Ovary (tissue), 3 donors: ENCODE measurements around the gene USP31.

ENCODE experiments used
- EP300 ChIP-seq: sonication (generic); formaldehyde crosslinking; IDR thresholded peaks from one replicate; pipeline ENCODE4 v1.6.1; 2017; ENCODE audit warnings: antibody characterized with exemption
- POLR2A ChIP-seq: fragments of 450-650 bp; IDR thresholded peaks from one replicate; pipeline ENCODE4 v1.6.1; 2017; ENCODE audit warnings: antibody characterized with exemption, mild to moderate bottlenecking, moderate library complexity
- TF ChIP-seq, protein P1 (sequence below), 3 donors: fragments of 450-650 bp in 2 of 3; fragments of 200-600 bp in 1 of 3; IDR thresholded peaks; one replicate each; pipeline versions ENCODE4 v1.5.1 to v1.8.0; 2016 to 2022; ENCODE audit warnings: antibody characterized with exemption in 3 of 3, mild to moderate bottlenecking in 1 of 3
- donor health status: DM: no; HTN: no; CAD: no.

DNA sequence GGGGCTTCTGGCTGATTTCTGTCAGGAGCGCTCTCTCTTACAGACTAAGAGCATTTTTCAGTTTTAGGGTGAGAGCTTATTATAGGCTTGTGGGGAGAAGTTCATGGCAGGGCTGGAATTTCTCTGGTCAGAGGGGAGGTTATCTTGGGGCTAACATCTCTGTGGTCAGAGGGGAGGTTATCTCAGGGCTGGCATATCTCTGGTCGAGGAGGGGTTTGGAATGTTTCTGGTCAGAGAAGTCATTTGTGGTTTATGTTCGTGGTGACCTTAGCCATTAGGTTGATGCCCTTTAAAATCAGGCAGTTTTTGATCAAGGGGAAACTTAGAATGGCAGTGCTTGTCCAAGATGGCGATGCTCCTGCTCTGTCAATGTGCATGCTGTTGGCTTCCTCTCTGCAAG, 10.8 kb upstream of the USP31 start:
- TF ChIP-seq, protein P1, sequence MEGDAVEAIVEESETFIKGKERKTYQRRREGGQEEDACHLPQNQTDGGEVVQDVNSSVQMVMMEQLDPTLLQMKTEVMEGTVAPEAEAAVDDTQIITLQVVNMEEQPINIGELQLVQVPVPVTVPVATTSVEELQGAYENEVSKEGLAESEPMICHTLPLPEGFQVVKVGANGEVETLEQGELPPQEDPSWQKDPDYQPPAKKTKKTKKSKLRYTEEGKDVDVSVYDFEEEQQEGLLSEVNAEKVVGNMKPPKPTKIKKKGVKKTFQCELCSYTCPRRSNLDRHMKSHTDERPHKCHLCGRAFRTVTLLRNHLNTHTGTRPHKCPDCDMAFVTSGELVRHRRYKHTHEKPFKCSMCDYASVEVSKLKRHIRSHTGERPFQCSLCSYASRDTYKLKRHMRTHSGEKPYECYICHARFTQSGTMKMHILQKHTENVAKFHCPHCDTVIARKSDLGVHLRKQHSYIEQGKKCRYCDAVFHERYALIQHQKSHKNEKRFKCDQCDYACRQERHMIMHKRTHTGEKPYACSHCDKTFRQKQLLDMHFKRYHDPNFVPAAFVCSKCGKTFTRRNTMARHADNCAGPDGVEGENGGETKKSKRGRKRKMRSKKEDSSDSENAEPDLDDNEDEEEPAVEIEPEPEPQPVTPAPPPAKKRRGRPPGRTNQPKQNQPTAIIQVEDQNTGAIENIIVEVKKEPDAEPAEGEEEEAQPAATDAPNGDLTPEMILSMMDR (IDR thresholded peaks at IDR 0.05): no peak
- TF ChIP-seq POLR2A (no peak), EP300 (no peak)
